ENCODE data around the gene PCDHGA4.
A peak's percentile ranks its signal among the peaks of the same experiment; 100 is the strongest.
"Not testable (repeated sequence)": the region's sequence is repeated elsewhere in the genome, so short reads cannot be mapped to it uniquely, and the experiment has no call there.

The PCDHGA4 gene

DNA sequence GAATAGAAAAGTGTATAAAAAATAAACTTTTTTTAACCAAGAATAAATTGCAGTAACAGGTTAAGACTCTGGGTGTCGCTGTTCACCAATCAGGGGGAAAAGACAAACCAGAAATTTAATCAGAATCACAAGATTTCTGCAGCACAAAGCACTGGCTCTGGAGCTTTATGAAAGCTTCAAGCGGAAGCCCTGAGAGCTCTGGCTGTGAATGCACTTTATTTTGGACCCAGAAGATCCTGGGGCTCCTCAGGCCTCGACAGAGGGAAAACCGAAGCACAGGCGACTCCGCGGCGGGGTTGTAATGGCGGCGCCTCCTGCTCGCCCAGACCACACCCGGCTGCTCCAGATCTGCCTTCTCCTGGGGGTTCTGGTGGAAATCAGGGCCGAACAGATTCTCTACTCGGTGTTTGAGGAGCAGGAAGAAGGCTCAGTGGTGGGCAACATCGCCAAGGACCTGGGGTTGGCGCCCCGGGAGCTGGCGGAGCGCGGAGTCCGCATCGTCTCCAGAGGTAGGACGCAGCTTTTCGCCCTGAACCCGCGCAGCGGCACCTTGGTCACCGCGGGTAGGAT, at the start of gene PCDHGA4:
PCDHGA4 (plus strand) TSS at position 122 of the 570 bp plus-strand sequence; CDS start at position 209, 87 bp downstream.
- Mint-ChIP-seq H3K27me3 (ENCODE audit: low read depth) (peaks cover 26% of the 10 kb centered on the region), H3K9me3 (peaks cover 26% of the 10 kb centered on the region), H3K27ac (no peak within 1 kb of the TSS), H3K4me3 (no peak within 1 kb of the TSS), H3K4me1 (ENCODE audit: low read depth) (peaks cover 4% of the 10 kb centered on the region), H3K36me3 (ENCODE audit: low read depth) (peaks cover 8% of the 10 kb centered on the region)

- Mint-ChIP-seq H3K27me3 (ENCODE audit: low read depth) (no peaks in the 10 kb centered on the region), H3K27ac (no peak overlapping the region), H3K9me3 (peaks cover 71% of the 10 kb centered on the region), H3K4me3 (no peak overlapping the region), H3K4me1 (ENCODE audit: low read depth) (no peaks in the 10 kb centered on the region), H3K36me3 (ENCODE audit: low read depth) (peaks cover 4% of the 10 kb centered on the region)
Observed at GRCh38 chr5:141306630-141307029, 48.2 kb upstream of the PCDHGA4 start.

DNA sequence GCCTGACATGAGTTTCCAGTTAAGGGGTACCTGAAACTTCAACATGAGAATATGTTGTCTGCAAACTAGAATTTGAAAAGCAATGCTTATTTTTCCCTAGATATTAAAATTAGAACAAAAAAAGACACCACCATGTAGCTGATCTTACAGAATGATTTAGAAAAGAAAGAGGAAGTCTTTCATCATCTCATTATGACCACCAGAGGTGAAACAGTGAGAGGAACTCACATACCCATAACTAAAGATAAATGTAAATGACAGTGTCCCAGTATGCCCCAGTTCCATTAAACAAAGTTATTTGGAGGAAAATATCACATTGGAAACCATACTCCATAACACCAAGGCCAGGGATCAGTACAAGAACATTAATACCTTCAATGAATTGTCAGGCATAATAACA, 41.1 kb upstream of the PCDHGA4 start:
- H3K27me3 Mint-ChIP-seq (ENCODE audit: low read depth): no peaks in the 10 kb centered on the region
- no peak overlapping the region for H3K27ac Mint-ChIP-seq
- H3K4me3 Mint-ChIP-seq: no peak overlapping the region
- no peaks in the 10 kb centered on the region for H3K4me1 Mint-ChIP-seq (ENCODE audit: low read depth)
- peaks cover 74% of the 10 kb centered on the region for H3K9me3 Mint-ChIP-seq
- H3K36me3 Mint-ChIP-seq (ENCODE audit: low read depth): peaks cover 52% of the 10 kb centered on the region

DNA sequence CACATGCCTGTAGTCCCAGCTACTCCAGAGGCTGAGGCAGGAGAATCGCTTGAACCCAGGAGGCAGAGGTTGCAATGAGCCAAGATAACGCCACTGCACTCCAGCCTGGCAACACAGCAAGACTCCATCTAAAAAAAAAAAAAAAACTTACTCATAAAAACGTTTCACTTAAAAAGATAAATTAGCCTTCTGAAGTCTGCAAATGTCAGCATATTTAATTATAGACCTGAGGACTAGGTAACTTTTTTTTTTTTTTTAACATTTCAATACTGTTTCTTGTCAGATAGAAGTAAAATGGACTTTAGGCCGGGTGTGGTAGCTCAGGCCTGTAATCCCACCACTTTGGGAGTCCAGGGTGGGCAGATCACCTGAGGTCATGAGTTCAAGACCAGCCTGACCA, 37.9 kb upstream of the PCDHGA4 start:
- Mint-ChIP-seq H3K4me1 (ENCODE audit: low read depth) (peaks cover 21% of the 10 kb centered on the region), H3K9me3 (peaks cover 79% of the 10 kb centered on the region), H3K36me3 (ENCODE audit: low read depth) (peaks cover 70% of the 10 kb centered on the region)
- H3K27me3 Mint-ChIP-seq (ENCODE audit: low read depth); H3K27ac Mint-ChIP-seq; H3K4me3 Mint-ChIP-seq: not testable (repeated sequence)

DNA sequence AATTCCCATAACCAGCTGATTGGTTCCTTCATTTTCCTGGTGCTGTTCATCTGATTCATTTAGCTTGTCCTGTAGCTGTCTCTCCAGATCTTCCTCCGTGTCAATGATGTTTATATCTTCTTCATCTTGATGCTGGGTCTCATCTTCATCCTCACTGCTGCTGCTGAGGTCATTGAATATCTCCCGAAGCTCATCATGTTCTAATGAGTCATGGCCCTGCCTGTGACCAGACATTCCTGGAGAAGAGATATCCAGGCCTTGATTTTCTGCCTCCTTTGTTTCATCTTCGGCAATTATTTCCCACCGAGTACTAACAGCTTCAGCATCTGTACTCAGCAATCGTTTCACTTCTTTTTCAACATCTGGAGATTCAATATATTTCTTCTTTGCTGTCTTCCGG, 35.6 kb upstream of the PCDHGA4 start:
- peaks cover 55% of the 10 kb centered on the region for H3K36me3 Mint-ChIP-seq (ENCODE audit: low read depth)

GRCh38 chr5:141319699-141320098, 35.1 kb upstream of the PCDHGA4 start:
- peak overlapping the region; percentile 100 for H3K27ac Mint-ChIP-seq
- peaks cover 21% of the 10 kb centered on the region for H3K4me1 Mint-ChIP-seq (ENCODE audit: low read depth)
- H3K4me3 Mint-ChIP-seq: peak overlapping the region; percentile 100
- H3K9me3 Mint-ChIP-seq: peaks cover 69% of the 10 kb centered on the region
- H3K27me3 Mint-ChIP-seq (ENCODE audit: low read depth): peaks cover 3% of the 10 kb centered on the region
- peaks cover 52% of the 10 kb centered on the region for H3K36me3 Mint-ChIP-seq (ENCODE audit: low read depth)

More for the DNA sequence above, 35.6 kb upstream of the PCDHGA4 start:
- Mint-ChIP-seq H3K9me3 (peaks cover 71% of the 10 kb centered on the region), H3K27ac (peak overlapping the region; percentile 100), H3K27me3 (ENCODE audit: low read depth) (peaks cover 3% of the 10 kb centered on the region), H3K4me3 (peak overlapping the region; percentile 100), H3K4me1 (ENCODE audit: low read depth) (peaks cover 21% of the 10 kb centered on the region)

DNA sequence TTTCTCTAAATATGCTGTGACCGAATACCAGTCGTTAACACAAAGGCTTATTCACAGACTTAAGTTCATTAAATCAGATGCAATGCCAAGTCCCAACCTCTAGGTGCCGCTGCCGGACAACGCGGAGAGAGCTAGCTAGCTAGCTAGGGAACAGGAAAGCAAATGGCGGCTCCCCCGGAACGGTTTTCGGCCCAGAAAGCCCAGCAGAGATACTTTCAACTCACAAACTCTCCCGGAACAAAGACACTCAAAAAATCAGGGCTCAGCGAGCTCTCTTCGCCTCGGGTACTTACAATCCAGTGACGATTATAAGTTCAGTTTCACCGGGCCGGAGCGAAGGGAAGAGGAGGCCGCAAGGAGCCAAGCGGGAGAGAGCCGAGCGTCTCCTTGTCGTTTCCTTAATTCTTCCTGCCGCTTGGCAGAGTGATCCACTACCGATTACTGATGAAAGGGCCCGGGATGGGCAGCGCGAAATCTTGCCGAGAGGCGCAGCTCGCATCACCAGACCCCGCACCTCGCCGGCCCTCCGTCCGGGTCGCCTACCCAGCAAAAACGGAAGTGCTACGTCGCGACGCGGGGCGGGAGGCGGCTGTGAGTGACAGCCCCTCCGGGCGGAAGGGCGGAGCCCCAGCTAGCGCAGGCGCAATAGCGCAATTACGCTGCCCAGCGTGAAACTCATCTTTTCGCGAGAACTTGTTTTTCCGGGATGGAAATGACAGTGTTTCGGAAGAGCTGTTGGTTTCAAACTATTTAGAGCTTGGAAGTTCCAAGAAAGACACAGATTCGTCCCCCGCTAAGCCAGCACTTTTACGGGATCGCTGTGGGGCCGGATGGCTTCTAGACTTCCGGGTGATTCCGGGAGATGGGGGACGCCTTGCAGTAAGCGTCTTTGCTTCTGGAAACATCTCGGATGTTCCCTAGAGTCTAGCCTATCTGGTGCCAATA, 34.3 kb upstream of the PCDHGA4 start, which contains the start of gene TAF7:
TAF7 (minus strand) TSS at position 560 of the 945 bp plus-strand sequence. CDS start 740 bp downstream, outside the sequence.
- Mint-ChIP-seq H3K4me3 (peak within 1 kb of the TSS; percentile 100), H3K9me3 (peaks cover 64% of the 10 kb centered on the region), H3K27me3 (ENCODE audit: low read depth) (peaks cover 3% of the 10 kb centered on the region), H3K27ac (peak within 1 kb of the TSS; percentile 100), H3K36me3 (ENCODE audit: low read depth) (peaks cover 44% of the 10 kb centered on the region), H3K4me1 (ENCODE audit: low read depth) (peaks cover 21% of the 10 kb centered on the region)

- H3K27ac Mint-ChIP-seq: no peak overlapping the region
- peak overlapping the region; percentile 7 for H3K4me3 Mint-ChIP-seq
- H3K4me1 Mint-ChIP-seq (ENCODE audit: low read depth): peaks cover 27% of the 10 kb centered on the region
- H3K9me3 Mint-ChIP-seq: peaks cover 61% of the 10 kb centered on the region
- H3K36me3 Mint-ChIP-seq (ENCODE audit: low read depth): peaks cover 32% of the 10 kb centered on the region
- peaks cover 3% of the 10 kb centered on the region for H3K27me3 Mint-ChIP-seq (ENCODE audit: low read depth)
Observed at GRCh38 chr5:141322261-141322660, 32.6 kb upstream of the PCDHGA4 start.

GRCh38 chr5:141326088-141326854, 28.6 kb upstream of the PCDHGA4 start:
- H3K9me3 Mint-ChIP-seq: peaks cover 33% of the 10 kb centered on the region
- peak overlapping the region; percentile 92 for H3K27ac Mint-ChIP-seq
- H3K4me1 Mint-ChIP-seq (ENCODE audit: low read depth): peaks cover 6% of the 10 kb centered on the region
- no peaks in the 10 kb centered on the region for H3K36me3 Mint-ChIP-seq (ENCODE audit: low read depth)
- H3K4me3 Mint-ChIP-seq: peak overlapping the region; percentile 93
- H3K27me3 Mint-ChIP-seq (ENCODE audit: low read depth): peaks cover 8% of the 10 kb centered on the region

- H3K27me3 Mint-ChIP-seq (ENCODE audit: low read depth): peaks cover 22% of the 10 kb centered on the region
- no peak overlapping the region for H3K27ac Mint-ChIP-seq
- no peaks in the 10 kb centered on the region for H3K36me3 Mint-ChIP-seq (ENCODE audit: low read depth)
- no peak overlapping the region for H3K4me3 Mint-ChIP-seq
- H3K9me3 Mint-ChIP-seq: peaks cover 30% of the 10 kb centered on the region
- peaks cover 6% of the 10 kb centered on the region for H3K4me1 Mint-ChIP-seq (ENCODE audit: low read depth)
Observed at GRCh38 chr5:141328231-141328630, 26.6 kb upstream of the PCDHGA4 start.

DNA sequence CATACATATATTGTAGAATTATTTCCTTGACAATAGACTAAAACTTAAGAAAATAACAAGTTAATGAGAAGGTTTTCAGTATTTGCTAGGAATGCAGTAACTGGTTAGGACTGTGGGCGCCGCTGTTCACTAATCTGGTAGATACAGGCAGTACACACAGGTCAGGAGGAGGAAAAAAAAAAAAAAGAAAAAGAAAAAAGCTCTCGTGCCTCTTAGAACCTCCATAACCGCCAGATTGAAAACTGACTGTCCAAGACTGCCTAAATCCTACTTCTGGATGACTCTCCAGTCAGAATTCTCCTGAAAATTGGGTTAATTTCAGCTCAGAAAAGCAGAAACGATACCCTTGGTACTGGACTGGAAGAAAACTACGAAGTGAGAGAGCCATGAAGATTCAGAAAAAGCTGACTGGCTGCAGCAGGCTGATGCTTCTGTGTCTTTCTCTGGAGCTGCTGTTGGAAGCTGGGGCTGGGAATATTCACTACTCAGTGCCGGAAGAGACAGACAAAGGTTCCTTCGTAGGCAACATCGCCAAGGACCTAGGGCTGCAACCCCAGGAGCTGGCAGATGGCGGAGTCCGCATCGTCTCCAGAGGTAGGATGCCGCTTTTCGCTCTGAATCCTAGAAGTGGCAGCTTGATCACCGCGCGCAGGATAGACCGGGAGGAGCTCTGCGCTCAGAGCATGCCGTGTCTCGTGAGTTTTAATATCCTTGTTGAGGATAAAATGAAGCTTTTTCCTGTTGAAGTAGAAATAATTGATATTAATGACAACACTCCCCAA, 24.3 kb upstream of the PCDHGA4 start, which contains the start of gene PCDHGA1:
PCDHGA1 (plus strand) TSS at position 216 of the 782 bp plus-strand sequence.
- Mint-ChIP-seq H3K9me3 (peaks cover 33% of the 10 kb centered on the region), H3K4me3 (peak within 1 kb of the TSS; percentile 34), H3K27ac (no peak within 1 kb of the TSS), H3K27me3 (ENCODE audit: low read depth) (peaks cover 41% of the 10 kb centered on the region), H3K4me1 (ENCODE audit: low read depth) (peaks cover 6% of the 10 kb centered on the region), H3K36me3 (ENCODE audit: low read depth) (no peaks in the 10 kb centered on the region)

DNA sequence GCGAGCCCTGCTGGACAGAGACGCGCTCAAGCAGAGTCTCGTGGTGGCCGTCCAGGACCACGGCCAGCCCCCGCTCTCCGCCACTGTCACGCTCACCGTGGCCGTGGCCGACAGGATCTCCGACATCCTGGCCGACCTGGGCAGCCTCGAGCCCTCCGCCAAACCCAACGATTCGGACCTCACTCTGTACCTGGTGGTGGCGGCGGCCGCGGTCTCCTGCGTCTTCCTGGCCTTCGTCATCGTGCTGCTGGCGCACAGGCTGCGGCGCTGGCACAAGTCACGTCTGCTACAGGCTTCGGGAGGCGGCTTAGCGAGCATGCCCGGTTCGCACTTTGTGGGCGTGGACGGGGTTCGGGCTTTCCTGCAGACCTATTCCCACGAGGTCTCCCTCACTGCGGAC, 22.2 kb upstream of the PCDHGA4 start:
- Mint-ChIP-seq H3K27me3 (ENCODE audit: low read depth) (peaks cover 60% of the 10 kb centered on the region), H3K9me3 (peaks cover 38% of the 10 kb centered on the region)
- H3K27ac Mint-ChIP-seq; H3K36me3 Mint-ChIP-seq (ENCODE audit: low read depth); H3K4me1 Mint-ChIP-seq (ENCODE audit: low read depth); H3K4me3 Mint-ChIP-seq: not testable (repeated sequence)

DNA sequence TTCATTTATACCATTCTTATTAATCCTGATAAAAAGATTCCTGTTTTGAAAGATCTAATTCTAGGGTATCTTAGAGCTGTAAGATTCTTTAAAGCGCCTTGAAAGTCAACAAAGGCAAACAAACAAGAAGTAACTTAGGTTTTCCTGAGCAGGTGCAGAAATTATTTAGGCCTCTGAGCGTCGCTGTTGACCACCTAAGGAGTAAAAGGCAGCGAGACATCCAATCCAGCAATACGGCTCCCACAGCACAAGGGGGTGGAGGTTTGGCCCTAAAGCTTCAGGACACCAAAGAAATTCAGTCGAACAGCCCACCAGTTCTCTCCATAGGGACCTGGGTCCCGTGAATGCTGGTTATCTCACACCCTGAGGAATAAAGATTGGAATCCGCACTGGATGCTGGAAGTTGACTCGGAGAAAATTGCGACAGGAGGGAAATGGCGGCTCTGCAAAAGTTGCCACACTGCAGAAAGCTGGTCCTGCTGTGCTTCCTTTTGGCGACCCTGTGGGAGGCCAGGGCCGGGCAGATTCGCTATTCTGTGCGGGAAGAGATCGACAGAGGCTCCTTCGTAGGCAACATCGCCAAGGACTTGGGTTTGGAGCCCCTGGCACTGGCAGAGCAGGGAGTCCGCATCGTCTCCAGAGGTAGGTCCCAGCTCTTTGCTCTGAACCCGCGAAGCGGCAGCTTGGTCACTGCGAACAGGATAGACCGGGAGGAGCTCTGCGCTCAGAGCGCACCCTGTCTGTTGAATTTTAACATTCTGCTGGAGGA, 16.1 kb upstream of the PCDHGA4 start, which contains the start of gene PCDHGA2:
PCDHGA2 (plus strand) TSS at position 223 of the 769 bp plus-strand sequence.
- no peaks in the 10 kb centered on the region for H3K4me1 Mint-ChIP-seq (ENCODE audit: low read depth)
- peak within 1 kb of the TSS; percentile 62 for H3K4me3 Mint-ChIP-seq
- H3K9me3 Mint-ChIP-seq: peaks cover 37% of the 10 kb centered on the region
- peaks cover 49% of the 10 kb centered on the region for H3K27me3 Mint-ChIP-seq (ENCODE audit: low read depth)
- peaks cover 3% of the 10 kb centered on the region for H3K36me3 Mint-ChIP-seq (ENCODE audit: low read depth)
- peak within 1 kb of the TSS; percentile 63 for H3K27ac Mint-ChIP-seq
